ENCODE results near the gene TAT. TPM values are rescaled to one million over a fixed set of nuclear protein-coding genes. Genes with fewer than 3 reads are reported as not detected.
A peak's percentile ranks its signal among the peaks of the same experiment; 100 is the strongest.

TAT gene
- total and polyA plus RNA-seq, 4 donors: 10.6 to 540 (median 433) TPM

DNA sequence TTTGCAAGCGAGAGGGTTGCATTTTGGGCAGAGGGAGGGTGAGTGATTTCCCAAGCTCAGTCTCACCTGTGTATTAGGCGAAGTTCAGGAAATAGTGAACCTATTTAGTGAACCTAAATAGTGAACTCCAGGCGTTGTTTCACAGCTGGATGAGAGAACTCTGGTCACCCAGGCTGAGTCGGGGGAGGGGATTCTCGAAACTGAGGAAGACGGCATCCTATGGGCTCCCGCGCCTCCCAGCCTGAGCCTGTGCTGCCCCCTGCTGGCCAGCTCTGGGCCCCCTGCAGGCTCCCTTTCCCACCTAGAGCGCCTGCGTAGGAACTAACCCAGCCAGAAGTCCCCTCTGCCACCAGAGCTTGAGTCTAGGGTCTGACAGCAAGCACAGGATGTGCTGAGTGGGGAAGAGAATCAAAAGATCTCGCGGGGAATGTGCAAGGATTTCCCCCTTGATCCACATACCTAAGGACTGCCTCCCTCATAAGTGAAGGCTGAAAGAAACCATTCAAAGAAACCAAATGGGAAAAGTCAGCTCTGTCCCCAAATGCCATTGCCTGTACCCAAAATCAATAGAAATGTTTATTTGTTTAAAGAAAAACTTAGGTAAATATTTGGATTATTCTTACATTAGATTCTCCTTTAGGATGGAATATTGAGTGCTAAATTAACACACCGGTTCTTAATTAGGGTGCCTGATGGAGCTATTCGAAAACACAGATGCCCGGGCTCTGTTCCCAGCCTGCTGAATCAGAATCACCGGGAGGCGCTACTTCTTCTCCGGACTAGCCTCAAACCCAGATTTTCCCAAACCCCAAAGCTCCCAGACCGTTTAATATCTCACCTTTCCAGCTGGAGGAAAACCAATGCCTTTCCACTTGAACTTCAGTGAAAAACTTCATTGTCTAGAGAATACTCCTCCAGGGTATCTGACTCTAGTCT, 34.3 kb upstream of the TAT start (continued):
- TF ChIP-seq, protein P1, sequence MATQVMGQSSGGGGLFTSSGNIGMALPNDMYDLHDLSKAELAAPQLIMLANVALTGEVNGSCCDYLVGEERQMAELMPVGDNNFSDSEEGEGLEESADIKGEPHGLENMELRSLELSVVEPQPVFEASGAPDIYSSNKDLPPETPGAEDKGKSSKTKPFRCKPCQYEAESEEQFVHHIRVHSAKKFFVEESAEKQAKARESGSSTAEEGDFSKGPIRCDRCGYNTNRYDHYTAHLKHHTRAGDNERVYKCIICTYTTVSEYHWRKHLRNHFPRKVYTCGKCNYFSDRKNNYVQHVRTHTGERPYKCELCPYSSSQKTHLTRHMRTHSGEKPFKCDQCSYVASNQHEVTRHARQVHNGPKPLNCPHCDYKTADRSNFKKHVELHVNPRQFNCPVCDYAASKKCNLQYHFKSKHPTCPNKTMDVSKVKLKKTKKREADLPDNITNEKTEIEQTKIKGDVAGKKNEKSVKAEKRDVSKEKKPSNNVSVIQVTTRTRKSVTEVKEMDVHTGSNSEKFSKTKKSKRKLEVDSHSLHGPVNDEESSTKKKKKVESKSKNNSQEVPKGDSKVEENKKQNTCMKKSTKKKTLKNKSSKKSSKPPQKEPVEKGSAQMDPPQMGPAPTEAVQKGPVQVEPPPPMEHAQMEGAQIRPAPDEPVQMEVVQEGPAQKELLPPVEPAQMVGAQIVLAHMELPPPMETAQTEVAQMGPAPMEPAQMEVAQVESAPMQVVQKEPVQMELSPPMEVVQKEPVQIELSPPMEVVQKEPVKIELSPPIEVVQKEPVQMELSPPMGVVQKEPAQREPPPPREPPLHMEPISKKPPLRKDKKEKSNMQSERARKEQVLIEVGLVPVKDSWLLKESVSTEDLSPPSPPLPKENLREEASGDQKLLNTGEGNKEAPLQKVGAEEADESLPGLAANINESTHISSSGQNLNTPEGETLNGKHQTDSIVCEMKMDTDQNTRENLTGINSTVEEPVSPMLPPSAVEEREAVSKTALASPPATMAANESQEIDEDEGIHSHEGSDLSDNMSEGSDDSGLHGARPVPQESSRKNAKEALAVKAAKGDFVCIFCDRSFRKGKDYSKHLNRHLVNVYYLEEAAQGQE (IDR thresholded peaks at IDR 0.05): no peak
- TF ChIP-seq, protein P2, sequence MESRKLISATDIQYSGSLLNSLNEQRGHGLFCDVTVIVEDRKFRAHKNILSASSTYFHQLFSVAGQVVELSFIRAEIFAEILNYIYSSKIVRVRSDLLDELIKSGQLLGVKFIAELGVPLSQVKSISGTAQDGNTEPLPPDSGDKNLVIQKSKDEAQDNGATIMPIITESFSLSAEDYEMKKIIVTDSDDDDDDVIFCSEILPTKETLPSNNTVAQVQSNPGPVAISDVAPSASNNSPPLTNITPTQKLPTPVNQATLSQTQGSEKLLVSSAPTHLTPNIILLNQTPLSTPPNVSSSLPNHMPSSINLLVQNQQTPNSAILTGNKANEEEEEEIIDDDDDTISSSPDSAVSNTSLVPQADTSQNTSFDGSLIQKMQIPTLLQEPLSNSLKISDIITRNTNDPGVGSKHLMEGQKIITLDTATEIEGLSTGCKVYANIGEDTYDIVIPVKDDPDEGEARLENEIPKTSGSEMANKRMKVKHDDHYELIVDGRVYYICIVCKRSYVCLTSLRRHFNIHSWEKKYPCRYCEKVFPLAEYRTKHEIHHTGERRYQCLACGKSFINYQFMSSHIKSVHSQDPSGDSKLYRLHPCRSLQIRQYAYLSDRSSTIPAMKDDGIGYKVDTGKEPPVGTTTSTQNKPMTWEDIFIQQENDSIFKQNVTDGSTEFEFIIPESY (IDR thresholded peaks at IDR 0.05): no peak
- TF ChIP-seq HNF4G (IDR thresholded peaks at IDR 0.05) (no peak), HNF4A (conservative IDR thresholded peaks at IDR 0.05) (peak in 1 of 2 donors; percentile 3), EGR1 (IDR thresholded peaks at IDR 0.05; ENCODE audit: low read depth in 2 of 2) (no peak), RXRA (IDR thresholded peaks at IDR 0.05) (peak in 1 of 2 donors; percentile 48)
- TF ChIP-seq, protein P3, sequence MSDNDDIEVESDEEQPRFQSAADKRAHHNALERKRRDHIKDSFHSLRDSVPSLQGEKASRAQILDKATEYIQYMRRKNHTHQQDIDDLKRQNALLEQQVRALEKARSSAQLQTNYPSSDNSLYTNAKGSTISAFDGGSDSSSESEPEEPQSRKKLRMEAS (IDR thresholded peaks at IDR 0.05): no peak

DNA sequence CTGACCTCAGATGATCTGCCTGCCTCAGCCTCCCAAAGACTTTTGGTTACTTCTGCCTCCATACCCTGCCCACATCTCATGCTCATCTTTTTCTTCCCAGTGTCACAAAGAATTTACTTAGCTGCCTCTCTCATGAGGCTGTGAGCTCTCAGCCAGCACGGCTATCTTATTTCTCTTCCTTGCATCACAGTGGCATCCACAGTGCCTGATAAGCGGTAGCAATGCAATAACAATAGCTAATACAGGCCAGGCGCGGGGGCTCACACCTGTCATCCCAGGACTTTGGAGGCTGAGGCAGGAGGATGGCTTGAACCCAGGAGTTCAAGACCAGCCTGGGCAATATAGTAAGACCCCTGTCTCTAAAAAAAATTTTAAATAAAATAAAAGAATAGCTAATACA, 33.6 kb upstream of the TAT start:
- H3K4me3 ChIP-seq (ENCODE audit: low read depth in 1 of 3, low read length in 3 of 3): no peak overlapping the region
- no peak for DNase-seq (ENCODE audit: low spot score)
- H3K27ac ChIP-seq (ENCODE audit: low read depth in 1 of 2, low read length in 2 of 2): no peak overlapping the region
- H3K27me3 ChIP-seq (ENCODE audit: control insufficient read depth in 4 of 4, insufficient read depth in 4 of 4, low read length in 3 of 4): no peaks in the 10 kb centered on the region
- TF ChIP-seq JUND (IDR thresholded peaks at IDR 0.05) (no peak), GABPA (IDR thresholded peaks at IDR 0.05 in 1 of 2, conservative IDR thresholded peaks at IDR 0.05 in 1 of 2) (no peak), NR2F2 (IDR thresholded peaks at IDR 0.05) (no peak), FOXA1 (IDR thresholded peaks at IDR 0.05) (no peak)
- TF ChIP-seq, protein P2 (IDR thresholded peaks at IDR 0.05): no peak
- no peak overlapping the region for H3K9ac ChIP-seq (ENCODE audit: low read depth in 1 of 2, low read length in 2 of 2)
- H3K9me3 ChIP-seq (ENCODE audit: control insufficient read depth in 4 of 4, low read length in 3 of 4): no peaks in the 10 kb centered on the region
- H3K36me3 ChIP-seq (ENCODE audit: control insufficient read depth in 4 of 4, insufficient read depth in 3 of 4, low read depth in 1 of 4, low read length in 3 of 4): no peaks in the 10 kb centered on the region
- H3K4me1 ChIP-seq (ENCODE audit: control insufficient read depth in 4 of 4, insufficient read depth in 4 of 4, low read length in 3 of 4): peaks cover 1 to 11% (median 8%) of the 10 kb centered on the region in 4 donors
- 78% methylated on average over 4 of the region's 4 CpGs for WGBS

All from liver (tissue), 9 donors.